IMR-90 (cell line): ENCODE measurements around the gene HOATZ. TPM values are rescaled to one million over a fixed set of nuclear protein-coding genes. Genes with fewer than 3 reads are reported as not detected.

Experiments
- ATAC-seq: fragments of 200-7000 bp; cut with Tn5 transposase; 2 replicates; pipeline ENCODE4 v1.9.1; 2020; ENCODE audit warnings: low read depth, mild to moderate bottlenecking, moderate library complexity
- BruUV-seq: library from RNA; stranded (reverse); fragments of 400-500 nt; replicated peaks from 2 replicates; lab custom pipeline; 2021; lab: Mats Ljungman, UMichigan
- CTCF ChIA-PET: fragments of 300-600 bp; formaldehyde crosslinking; extraction: SDS; loops from one replicate; lab custom pipeline; 2021; ENCODE audit warnings: antibody characterized with exemption; lab: Yijun Ruan, JAX
- POLR2A ChIA-PET: fragments of 300-600 bp; sonication (Branson Sonifier 250); formaldehyde crosslinking; loops from one replicate; lab custom pipeline; 2022; ENCODE audit warnings: antibody characterized with exemption; ENCODE audit not compliant: unreplicated experiment; lab: Charles Lee
- DNase-seq: peaks from one replicate; pipeline ENCODE4 v3.0.0; 2013
- H2AFZ ChIP-seq: replicated peaks from 2 replicates; pipeline ENCODE3; 2013; ENCODE audit warnings: low read length, mild to moderate bottlenecking; ENCODE audit not compliant: poor library complexity
- H2AK5ac ChIP-seq: 2 replicates; pipeline ENCODE4 v1.6.1; 2013; ENCODE audit warnings: low read depth, low read length, inconsistent platforms
- H2AK9ac ChIP-seq: replicated peaks from 2 replicates; pipeline ENCODE3; 2013; ENCODE audit warnings: mild to moderate bottlenecking, low read depth, low read length, moderate library complexity; ENCODE audit not compliant: poor library complexity
- H2BK120ac ChIP-seq: 2 replicates; pipeline ENCODE4 v1.6.1; 2013; ENCODE audit warnings: low read depth, low read length, inconsistent platforms
- H2BK15ac ChIP-seq: 3 replicates; pipeline ENCODE4 v1.6.1; 2013; ENCODE audit warnings: low read depth, low read length, inconsistent platforms
- H2BK20ac ChIP-seq: 2 replicates; pipeline ENCODE4 v1.6.1; 2013; ENCODE audit warnings: low read depth, mild to moderate bottlenecking, inconsistent platforms, low read length, moderate library complexity
- H2BK5ac ChIP-seq: 2 replicates; pipeline ENCODE4 v1.6.1; 2013; ENCODE audit warnings: mild to moderate bottlenecking, low read depth, low read length, inconsistent platforms; ENCODE audit not compliant: poor library complexity, severe bottlenecking
- H3K14ac ChIP-seq: replicated peaks from 2 replicates; pipeline ENCODE4 v1.6.1; 2013; ENCODE audit warnings: low read depth, low read length, inconsistent platforms
- H3K18ac ChIP-seq: 2 replicates; pipeline ENCODE4 v1.6.1; 2013; ENCODE audit warnings: low read depth, low read length, control low read depth
- H3K23ac ChIP-seq: 2 replicates; pipeline ENCODE4 v1.6.1; 2013; ENCODE audit warnings: low read depth, low read length, inconsistent platforms
- H3K27ac ChIP-seq: 2 replicates; pipeline ENCODE4 v1.5.1; 2013; ENCODE audit warnings: mild to moderate bottlenecking, control low read depth, low read length; ENCODE audit not compliant: insufficient read depth
- H3K27me3 ChIP-seq: 2 replicates; pipeline ENCODE4 v1.6.1; 2013; ENCODE audit warnings: low read length; ENCODE audit not compliant: control insufficient read depth, insufficient read depth
- H3K36me3 ChIP-seq: 2 replicates; pipeline ENCODE4 v1.6.1; 2013; ENCODE audit warnings: low read length, mixed read lengths; ENCODE audit not compliant: control insufficient read depth, insufficient read depth
- H3K4ac ChIP-seq: 2 replicates; pipeline ENCODE4 v1.6.1; 2013; ENCODE audit warnings: low read depth, low read length, inconsistent platforms
- H3K4me1 ChIP-seq: 2 replicates; pipeline ENCODE4 v1.6.1; 2013; ENCODE audit warnings: low read length, mixed read lengths; ENCODE audit not compliant: control insufficient read depth, insufficient read depth
- H3K4me2 ChIP-seq: 2 replicates; pipeline ENCODE4 v1.6.1; 2013; ENCODE audit warnings: low read depth, mild to moderate bottlenecking, control low read depth, low read length, moderate library complexity
- H3K4me3 ChIP-seq: 2 replicates; pipeline ENCODE4 v1.5.1; 2013; ENCODE audit warnings: low read depth, mild to moderate bottlenecking, control low read depth, low read length, moderate library complexity; ENCODE audit not compliant: insufficient read depth
- H3K56ac ChIP-seq: 2 replicates; pipeline ENCODE4 v1.6.1; 2013; ENCODE audit warnings: low read length, inconsistent platforms; ENCODE audit not compliant: insufficient read depth; ENCODE audit errors: extremely low read depth
- H3K79me1 ChIP-seq, 2 experiments: 2 replicates each; pipeline ENCODE4 v1.6.1; 2013; ENCODE audit warnings: low read length in 2 of 2, inconsistent platforms in 1 of 2, low read depth in 1 of 2
- H3K9ac ChIP-seq: 2 replicates; pipeline ENCODE4 v1.6.1; 2013; ENCODE audit warnings: low read depth, low read length, control low read depth
- H3K9me1 ChIP-seq: 2 replicates; pipeline ENCODE4 v1.6.1; 2013; ENCODE audit warnings: low read length, inconsistent platforms; ENCODE audit not compliant: insufficient read depth
- H3K9me3 ChIP-seq: 2 replicates; pipeline ENCODE4 v1.6.1; 2013; ENCODE audit warnings: low read length; ENCODE audit not compliant: control insufficient read depth, insufficient read depth
- H4K20me1 ChIP-seq: 2 replicates; pipeline ENCODE4 v1.6.1; 2013; ENCODE audit warnings: low read length, inconsistent platforms; ENCODE audit not compliant: insufficient read depth
- H4K5ac ChIP-seq: 2 replicates; pipeline ENCODE4 v1.6.1; 2013; ENCODE audit warnings: mild to moderate bottlenecking, low read depth, low read length, control low read depth
- H4K8ac ChIP-seq, 2 experiments: 2 replicates each; pipeline ENCODE4 v1.6.1; 2013; ENCODE audit warnings: low read depth in 2 of 2, low read length in 2 of 2, control low read depth in 1 of 2, inconsistent platforms in 1 of 2
- H4K91ac ChIP-seq: 2 replicates; pipeline ENCODE4 v1.6.1; 2013; ENCODE audit warnings: low read depth, low read length, inconsistent platforms; ENCODE audit not compliant: insufficient read depth
- BHLHE40 ChIP-seq: fragments of 150-350 bp; IDR thresholded peaks from 2 replicates; pipeline ENCODE4 v1.6.1; 2016; ENCODE audit warnings: mild to moderate bottlenecking, low read depth, low read length
- CEBPB ChIP-seq: IDR thresholded peaks from 2 replicates; pipeline ENCODE4 v1.6.1; 2012; ENCODE audit warnings: low read depth, low read length, improper control_type of control experiment
- CHD1 ChIP-seq: IDR thresholded peaks from 2 replicates; pipeline ENCODE4 v1.6.1; 2012; ENCODE audit warnings: low read depth, low read length, improper control_type of control experiment
- FOS ChIP-seq: fragments of 150-350 bp; IDR thresholded peaks from 2 replicates; pipeline ENCODE4 v1.6.1; 2016; ENCODE audit warnings: low read depth, low read length
- MAZ ChIP-seq: IDR thresholded peaks from 2 replicates; pipeline ENCODE4 v1.6.1; 2012; ENCODE audit warnings: low read depth, mild to moderate bottlenecking, low read length, improper control_type of control experiment, moderate library complexity, borderline replicate concordance
- POLR2A ChIP-seq: IDR thresholded peaks from 2 replicates; pipeline ENCODE4 v1.6.1; 2012; ENCODE audit warnings: mild to moderate bottlenecking, low read depth, low read length
- RAD21 ChIP-seq: IDR thresholded peaks from 2 replicates; pipeline ENCODE4 v1.6.1; 2012; ENCODE audit warnings: low read length, improper control_type of control experiment
- RCOR1 ChIP-seq: IDR thresholded peaks from 2 replicates; pipeline ENCODE4 v1.6.1; 2012; ENCODE audit warnings: mild to moderate bottlenecking, low read length, improper control_type of control experiment; ENCODE audit not compliant: insufficient replicate concordance
- RFX5 ChIP-seq: IDR thresholded peaks from 2 replicates; pipeline ENCODE4 v1.8.0; 2012; ENCODE audit warnings: low read depth, mild to moderate bottlenecking, low read length, moderate library complexity
- SMC3 ChIP-seq: fragments of 150-350 bp; IDR thresholded peaks from 2 replicates; pipeline ENCODE4 v1.6.1; 2016; ENCODE audit warnings: low read depth, mild to moderate bottlenecking, antibody characterized with exemption, low read length, moderate library complexity
- dilution Hi-C: fragments of 300-500 bp; cut with HindIII; formaldehyde crosslinking; loops from one replicate; pipeline ENCODE4 v1.14.3; 2018; ENCODE audit warnings: low sequenced_read_pairs; ENCODE audit not compliant: unreplicated experiment
- in situ Hi-C: fragments of 300-500 bp; cut with MboI; formaldehyde crosslinking; loops from 3 replicates; pipeline ENCODE4 v1.14.3; 2019; ENCODE audit warnings: low sequenced_read_pairs, inconsistent platforms, mixed read lengths
- intact Hi-C: fragments of 100-400 bp; cut with micrococcal nuclease; formaldehyde crosslinking; loops from 2 replicates; pipeline ENCODE4 v1.10.0; 2022
- polyA plus RNA-seq, 3 experiments: library from polyadenylated mRNA; depleted of rRNA; stranded (reverse); fragments of >200 nt; gene quantifications; 2 replicates each; pipeline ENCODE4 v1.2.3, GENCODE V29; 2012; ENCODE audit warnings: low replicate concordance in 1 of 3
- total RNA-seq: library from RNA; depleted of rRNA; stranded (reverse); fragments of >200 nt; gene quantifications from 2 replicates; pipeline ENCODE4 v1.2.3, GENCODE V29; 2012
- TF ChIP-seq, protein P1 (sequence below): fragments of 150-350 bp; IDR thresholded peaks from 2 replicates; pipeline ENCODE4 v1.6.1; 2017; ENCODE audit warnings: mild to moderate bottlenecking, antibody characterized with exemption, low read length, low read depth
- TF ChIP-seq, protein P2 (sequence below): conservative IDR thresholded peaks from 2 replicates; pipeline ENCODE4 v1.5.1; 2012; ENCODE audit warnings: mild to moderate bottlenecking, low read depth, low read length, improper control_type of control experiment
- TF ChIP-seq, protein P3 (sequence below): fragments of 150-350 bp; IDR thresholded peaks from 2 replicates; pipeline ENCODE4 v1.6.1; 2016; ENCODE audit warnings: low read depth, mild to moderate bottlenecking, low read length, moderate library complexity, borderline replicate concordance

The HOATZ gene
- total and polyA plus RNA-seq, 2 of the 4 experiments (the other 2 are of a cell fraction): not detected

DNA sequence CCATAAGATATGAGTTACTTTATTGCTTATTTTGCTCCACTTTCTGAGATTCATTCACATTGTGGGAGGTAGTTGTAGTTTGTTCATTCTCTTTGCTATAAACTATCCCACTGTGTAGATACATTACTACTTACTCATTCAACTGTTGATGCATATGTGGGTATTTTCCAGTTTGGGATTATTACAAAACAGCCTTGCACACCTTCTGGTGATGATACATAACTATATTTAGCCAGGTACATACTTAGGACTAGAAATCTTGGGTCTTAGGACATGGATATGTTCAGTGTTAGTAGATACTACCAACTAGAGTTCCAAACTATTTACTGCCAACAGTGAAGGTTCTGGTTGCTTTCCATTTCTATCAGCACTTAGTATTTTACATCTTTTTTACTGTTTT lies 40.1 kb upstream of the HOATZ start:
- Histone ChIP-seq H3K56ac (no peak overlapping the region), H3K14ac (no peak overlapping the region), H3K4ac (no peak overlapping the region), H3K4me1 (no peaks in the 10 kb centered on the region), H2AK5ac (no peak overlapping the region), H2BK5ac (no peak overlapping the region), H4K91ac (no peak overlapping the region), H2BK20ac (no peak overlapping the region), H3K36me3 (no peaks in the 10 kb centered on the region), H4K8ac (no peak overlapping the region), H3K27me3 (no peaks in the 10 kb centered on the region; the same call in 1 of the 2 replicates), H3K27ac (no peak overlapping the region), H3K9me3 (no peaks in the 10 kb centered on the region), H3K9ac (no peak overlapping the region), H3K79me1 (no peaks in the 10 kb centered on the region), H2AK9ac (no peak overlapping the region), H3K4me2 (no peak overlapping the region), H2BK15ac (no peak overlapping the region), H3K18ac (no peak overlapping the region), H3K4me3 (no peak overlapping the region), H2AFZ (no peak overlapping the region), H4K20me1 (no peaks in the 10 kb centered on the region), H3K23ac (no peak overlapping the region), H4K5ac (no peak overlapping the region), H2BK120ac (no peak overlapping the region), H3K9me1 (no peaks in the 10 kb centered on the region)
- BruUV-seq: no TSS peak
- POLR2A ChIA-PET: no interaction called here
- intact Hi-C loops (loop anchor here (5.0 kb wide), 1 partner anchor 33 kb away; no protein-coding TSS in a partner anchor), dilution Hi-C loops (no loop called here), in situ Hi-C loops (no loop called here)
- TF ChIP-seq RFX5 (no peak), CEBPB (no peak), RAD21 (no peak), CHD1 (no peak), BHLHE40 (no peak), SMC3 (no peak), RCOR1 (no peak), POLR2A (no peak), MAZ (no peak), FOS (no peak)
- TF ChIP-seq, protein P1, sequence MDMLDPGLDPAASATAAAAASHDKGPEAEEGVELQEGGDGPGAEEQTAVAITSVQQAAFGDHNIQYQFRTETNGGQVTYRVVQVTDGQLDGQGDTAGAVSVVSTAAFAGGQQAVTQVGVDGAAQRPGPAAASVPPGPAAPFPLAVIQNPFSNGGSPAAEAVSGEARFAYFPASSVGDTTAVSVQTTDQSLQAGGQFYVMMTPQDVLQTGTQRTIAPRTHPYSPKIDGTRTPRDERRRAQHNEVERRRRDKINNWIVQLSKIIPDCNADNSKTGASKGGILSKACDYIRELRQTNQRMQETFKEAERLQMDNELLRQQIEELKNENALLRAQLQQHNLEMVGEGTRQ: no peak
- TF ChIP-seq, protein P2, sequence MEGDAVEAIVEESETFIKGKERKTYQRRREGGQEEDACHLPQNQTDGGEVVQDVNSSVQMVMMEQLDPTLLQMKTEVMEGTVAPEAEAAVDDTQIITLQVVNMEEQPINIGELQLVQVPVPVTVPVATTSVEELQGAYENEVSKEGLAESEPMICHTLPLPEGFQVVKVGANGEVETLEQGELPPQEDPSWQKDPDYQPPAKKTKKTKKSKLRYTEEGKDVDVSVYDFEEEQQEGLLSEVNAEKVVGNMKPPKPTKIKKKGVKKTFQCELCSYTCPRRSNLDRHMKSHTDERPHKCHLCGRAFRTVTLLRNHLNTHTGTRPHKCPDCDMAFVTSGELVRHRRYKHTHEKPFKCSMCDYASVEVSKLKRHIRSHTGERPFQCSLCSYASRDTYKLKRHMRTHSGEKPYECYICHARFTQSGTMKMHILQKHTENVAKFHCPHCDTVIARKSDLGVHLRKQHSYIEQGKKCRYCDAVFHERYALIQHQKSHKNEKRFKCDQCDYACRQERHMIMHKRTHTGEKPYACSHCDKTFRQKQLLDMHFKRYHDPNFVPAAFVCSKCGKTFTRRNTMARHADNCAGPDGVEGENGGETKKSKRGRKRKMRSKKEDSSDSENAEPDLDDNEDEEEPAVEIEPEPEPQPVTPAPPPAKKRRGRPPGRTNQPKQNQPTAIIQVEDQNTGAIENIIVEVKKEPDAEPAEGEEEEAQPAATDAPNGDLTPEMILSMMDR: no peak
- TF ChIP-seq, protein P3, sequence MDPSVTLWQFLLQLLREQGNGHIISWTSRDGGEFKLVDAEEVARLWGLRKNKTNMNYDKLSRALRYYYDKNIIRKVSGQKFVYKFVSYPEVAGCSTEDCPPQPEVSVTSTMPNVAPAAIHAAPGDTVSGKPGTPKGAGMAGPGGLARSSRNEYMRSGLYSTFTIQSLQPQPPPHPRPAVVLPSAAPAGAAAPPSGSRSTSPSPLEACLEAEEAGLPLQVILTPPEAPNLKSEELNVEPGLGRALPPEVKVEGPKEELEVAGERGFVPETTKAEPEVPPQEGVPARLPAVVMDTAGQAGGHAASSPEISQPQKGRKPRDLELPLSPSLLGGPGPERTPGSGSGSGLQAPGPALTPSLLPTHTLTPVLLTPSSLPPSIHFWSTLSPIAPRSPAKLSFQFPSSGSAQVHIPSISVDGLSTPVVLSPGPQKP: no peak
- no peak for ATAC-seq
- CTCF ChIA-PET: no interaction called here
- DNase-seq: no peak
